HepG2 (cell line): ENCODE results near the gene TRRAP.

Experiments
- DNMT1 ChIP-seq: sonication (generic); formaldehyde crosslinking; IDR thresholded peaks from 2 replicates; pipeline ENCODE4 v1.5.1; 2020; ENCODE audit warnings: mild to moderate bottlenecking, missing genetic modification reagents
- NCOR1 ChIP-seq: fragments of 200-600 bp; sonication (generic); IDR thresholded peaks from 2 replicates; pipeline ENCODE4 v1.7.0; 2017; ENCODE audit warnings: antibody characterized with exemption, low read length, borderline replicate concordance
- PCBP1 ChIP-seq: fragments of 200-400 bp; formaldehyde crosslinking; IDR thresholded peaks from 2 replicates; pipeline ENCODE4 v1.6.1; 2017; ENCODE audit warnings: mild to moderate bottlenecking, low read depth, low read length, borderline replicate concordance
- PHF8 ChIP-seq: sonication (generic); formaldehyde crosslinking; IDR thresholded peaks from 2 replicates; pipeline ENCODE4 v1.5.0; 2020; ENCODE audit warnings: missing genetic modification reagents
- POLR2A ChIP-seq, 2 experiments: IDR thresholded peaks; 2 replicates each; pipeline ENCODE4 v1.6.1; 2011; ENCODE audit warnings: low read depth in 2 of 2, low read length in 2 of 2, mild to moderate bottlenecking in 1 of 2, moderate library complexity in 1 of 2; ENCODE audit not compliant: insufficient read depth in 1 of 2
- SIN3A ChIP-seq: IDR thresholded peaks from 2 replicates; pipeline ENCODE4 v1.6.1; 2011; ENCODE audit warnings: low read depth, mild to moderate bottlenecking, control low read depth, low read length, borderline replicate concordance
- TAF15 ChIP-seq: fragments of 200-400 bp; formaldehyde crosslinking; IDR thresholded peaks from one replicate; pipeline ENCODE4 v1.6.1; 2018; ENCODE audit warnings: mild to moderate bottlenecking, low read depth, low read length; ENCODE audit not compliant: poor library complexity, severe bottlenecking
- TCF12 ChIP-seq, 2 experiments: fragments of 450-650 bp in 1 of 2; sonication (generic) in 1 of 2; formaldehyde crosslinking in 1 of 2; IDR thresholded peaks; 2 replicates each; pipeline versions ENCODE4 v1.6.1 to v1.8.0; 2017 to 2022; ENCODE audit warnings: antibody characterized with exemption in 1 of 2, mild to moderate bottlenecking in 1 of 2, missing genetic modification reagents in 1 of 2, moderate library complexity in 1 of 2
- ZNF274 ChIP-seq: sonication (generic); formaldehyde crosslinking; IDR thresholded peaks from 2 replicates; pipeline ENCODE4 v1.5.1; 2020; ENCODE audit warnings: mild to moderate bottlenecking, missing genetic modification reagents
- ZNF776 ChIP-seq: sonication (generic); formaldehyde crosslinking; IDR thresholded peaks from 2 replicates; pipeline ENCODE4 v1.4.0; 2020; ENCODE audit warnings: mild to moderate bottlenecking, missing genetic modification reagents
- TF ChIP-seq, protein P1 (sequence below), 2 experiments: sonication (generic) in 1 of 2; formaldehyde crosslinking in 1 of 2; IDR thresholded peaks; 2 replicates each; pipeline versions ENCODE4 v1.5.1 to v1.6.1; 2011 to 2020; ENCODE audit warnings: borderline replicate concordance in 1 of 2, low read depth in 1 of 2, low read length in 1 of 2, mild to moderate bottlenecking in 1 of 2, missing genetic modification reagents in 1 of 2, moderate library complexity in 1 of 2
- TF ChIP-seq, protein P2 (sequence below), 2 experiments: sonication (generic) in 1 of 2; formaldehyde crosslinking in 1 of 2; IDR thresholded peaks; 2 replicates each; pipeline versions ENCODE4 v1.6.1 to v1.9.0; 2014 to 2022; ENCODE audit warnings: antibody characterized with exemption in 1 of 2, borderline replicate concordance in 1 of 2, inconsistent platforms in 1 of 2, low read depth in 1 of 2, missing genetic modification reagents in 1 of 2
- TF ChIP-seq, protein P3 (sequence below): sonication (generic); formaldehyde crosslinking; IDR thresholded peaks from 2 replicates; pipeline ENCODE4 v1.5.0; 2020; ENCODE audit warnings: missing genetic modification reagents
- TF ChIP-seq, protein P4 (sequence below): sonication (generic); formaldehyde crosslinking; IDR thresholded peaks from 2 replicates; pipeline ENCODE4 v1.4.0; 2020; ENCODE audit warnings: missing genetic modification reagents

DNA sequence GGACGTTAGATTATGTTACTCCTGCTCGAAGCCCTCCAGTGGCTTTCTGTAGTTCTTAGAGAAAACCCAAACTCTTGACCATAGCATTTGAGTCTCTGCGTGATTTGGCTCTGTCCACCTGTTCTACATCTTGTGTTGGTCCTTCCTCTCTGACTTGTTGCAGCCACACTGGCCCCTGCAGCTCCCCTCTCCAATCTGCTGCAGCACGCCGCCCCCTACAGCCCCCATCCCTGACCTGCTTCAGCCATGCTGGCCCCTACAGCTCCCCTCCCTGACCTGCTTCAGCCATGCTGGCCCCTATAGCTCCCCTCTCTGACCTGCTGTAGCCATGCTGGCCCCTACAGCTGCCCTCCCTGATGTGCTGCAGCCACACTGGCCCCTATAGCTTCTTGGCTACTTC, 29.2 kb downstream of the TRRAP start:
- TF ChIP-seq NCOR1 (no peak), TCF12 (IDR thresholded peaks at IDR 0.05) (no peak), TCF12 (CRISPR knock-in tag; IDR thresholded peaks at IDR 0.05) (no peak), TAF15 (no peak), ZNF274 (CRISPR knock-in tag) (no peak), SIN3A (no peak), DNMT1 (CRISPR knock-in tag) (no peak), POLR2A (IDR thresholded peaks at IDR 0.05; ENCODE audit: insufficient read depth in 1 of 2, low read depth in 2 of 2, low read length in 2 of 2) (no peak), PCBP1 (no peak), ZNF776 (CRISPR knock-in tag) (no peak), PHF8 (CRISPR knock-in tag) (no peak)
- TF ChIP-seq, protein P1, sequence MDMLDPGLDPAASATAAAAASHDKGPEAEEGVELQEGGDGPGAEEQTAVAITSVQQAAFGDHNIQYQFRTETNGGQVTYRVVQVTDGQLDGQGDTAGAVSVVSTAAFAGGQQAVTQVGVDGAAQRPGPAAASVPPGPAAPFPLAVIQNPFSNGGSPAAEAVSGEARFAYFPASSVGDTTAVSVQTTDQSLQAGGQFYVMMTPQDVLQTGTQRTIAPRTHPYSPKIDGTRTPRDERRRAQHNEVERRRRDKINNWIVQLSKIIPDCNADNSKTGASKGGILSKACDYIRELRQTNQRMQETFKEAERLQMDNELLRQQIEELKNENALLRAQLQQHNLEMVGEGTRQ (IDR thresholded peaks at IDR 0.05; ENCODE audit: low read depth, low read length) = no peak
- TF ChIP-seq, protein P1 (CRISPR knock-in tag; IDR thresholded peaks at IDR 0.05; ENCODE audit: borderline replicate concordance) = no peak
- TF ChIP-seq, protein P2, sequence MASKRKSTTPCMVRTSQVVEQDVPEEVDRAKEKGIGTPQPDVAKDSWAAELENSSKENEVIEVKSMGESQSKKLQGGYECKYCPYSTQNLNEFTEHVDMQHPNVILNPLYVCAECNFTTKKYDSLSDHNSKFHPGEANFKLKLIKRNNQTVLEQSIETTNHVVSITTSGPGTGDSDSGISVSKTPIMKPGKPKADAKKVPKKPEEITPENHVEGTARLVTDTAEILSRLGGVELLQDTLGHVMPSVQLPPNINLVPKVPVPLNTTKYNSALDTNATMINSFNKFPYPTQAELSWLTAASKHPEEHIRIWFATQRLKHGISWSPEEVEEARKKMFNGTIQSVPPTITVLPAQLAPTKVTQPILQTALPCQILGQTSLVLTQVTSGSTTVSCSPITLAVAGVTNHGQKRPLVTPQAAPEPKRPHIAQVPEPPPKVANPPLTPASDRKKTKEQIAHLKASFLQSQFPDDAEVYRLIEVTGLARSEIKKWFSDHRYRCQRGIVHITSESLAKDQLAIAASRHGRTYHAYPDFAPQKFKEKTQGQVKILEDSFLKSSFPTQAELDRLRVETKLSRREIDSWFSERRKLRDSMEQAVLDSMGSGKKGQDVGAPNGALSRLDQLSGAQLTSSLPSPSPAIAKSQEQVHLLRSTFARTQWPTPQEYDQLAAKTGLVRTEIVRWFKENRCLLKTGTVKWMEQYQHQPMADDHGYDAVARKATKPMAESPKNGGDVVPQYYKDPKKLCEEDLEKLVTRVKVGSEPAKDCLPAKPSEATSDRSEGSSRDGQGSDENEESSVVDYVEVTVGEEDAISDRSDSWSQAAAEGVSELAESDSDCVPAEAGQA (IDR thresholded peaks at IDR 0.05; ENCODE audit: low read depth) = no peak
- TF ChIP-seq, protein P2 (CRISPR knock-in tag; IDR thresholded peaks at IDR 0.05; ENCODE audit: borderline replicate concordance) = no peak
- TF ChIP-seq, protein P3, sequence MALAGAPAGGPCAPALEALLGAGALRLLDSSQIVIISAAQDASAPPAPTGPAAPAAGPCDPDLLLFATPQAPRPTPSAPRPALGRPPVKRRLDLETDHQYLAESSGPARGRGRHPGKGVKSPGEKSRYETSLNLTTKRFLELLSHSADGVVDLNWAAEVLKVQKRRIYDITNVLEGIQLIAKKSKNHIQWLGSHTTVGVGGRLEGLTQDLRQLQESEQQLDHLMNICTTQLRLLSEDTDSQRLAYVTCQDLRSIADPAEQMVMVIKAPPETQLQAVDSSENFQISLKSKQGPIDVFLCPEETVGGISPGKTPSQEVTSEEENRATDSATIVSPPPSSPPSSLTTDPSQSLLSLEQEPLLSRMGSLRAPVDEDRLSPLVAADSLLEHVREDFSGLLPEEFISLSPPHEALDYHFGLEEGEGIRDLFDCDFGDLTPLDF (CRISPR knock-in tag) = no peak
- TF ChIP-seq, protein P4, sequence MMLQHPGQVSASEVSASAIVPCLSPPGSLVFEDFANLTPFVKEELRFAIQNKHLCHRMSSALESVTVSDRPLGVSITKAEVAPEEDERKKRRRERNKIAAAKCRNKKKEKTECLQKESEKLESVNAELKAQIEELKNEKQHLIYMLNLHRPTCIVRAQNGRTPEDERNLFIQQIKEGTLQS (CRISPR knock-in tag) = no peak
